HG03064 (cell line): ENCODE data around the gene DDN.

Source experiments
- ATAC-seq: cut with Tn5 transposase; IDR thresholded peaks from one replicate; pipeline ENCODE4 v1.9.1; 2021; ENCODE audit warnings: low read depth; ENCODE audit not compliant: unreplicated experiment

The DDN gene

DNA sequence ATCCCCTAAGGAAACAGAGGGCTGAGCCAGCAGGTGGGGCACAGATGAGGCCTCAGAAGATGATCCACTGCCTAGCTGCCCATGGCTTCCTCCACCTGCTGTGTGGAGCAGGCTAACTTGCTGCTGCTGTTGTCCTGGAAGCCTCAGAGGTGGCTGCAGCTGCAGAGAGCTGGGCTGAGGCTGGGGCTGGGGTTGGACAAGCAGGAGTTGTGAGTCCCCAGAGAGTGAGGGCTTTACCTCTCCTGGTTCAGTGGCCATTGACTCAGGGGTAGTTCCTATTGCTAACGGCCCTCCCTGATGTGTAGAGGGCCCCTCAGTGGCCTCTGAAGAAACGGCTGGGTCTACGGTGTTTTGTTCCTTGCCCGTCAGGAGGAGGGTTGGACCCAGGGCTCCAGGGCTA is 33.1 kb upstream of the DDN start:
- ATAC-seq = no peak

DNA sequence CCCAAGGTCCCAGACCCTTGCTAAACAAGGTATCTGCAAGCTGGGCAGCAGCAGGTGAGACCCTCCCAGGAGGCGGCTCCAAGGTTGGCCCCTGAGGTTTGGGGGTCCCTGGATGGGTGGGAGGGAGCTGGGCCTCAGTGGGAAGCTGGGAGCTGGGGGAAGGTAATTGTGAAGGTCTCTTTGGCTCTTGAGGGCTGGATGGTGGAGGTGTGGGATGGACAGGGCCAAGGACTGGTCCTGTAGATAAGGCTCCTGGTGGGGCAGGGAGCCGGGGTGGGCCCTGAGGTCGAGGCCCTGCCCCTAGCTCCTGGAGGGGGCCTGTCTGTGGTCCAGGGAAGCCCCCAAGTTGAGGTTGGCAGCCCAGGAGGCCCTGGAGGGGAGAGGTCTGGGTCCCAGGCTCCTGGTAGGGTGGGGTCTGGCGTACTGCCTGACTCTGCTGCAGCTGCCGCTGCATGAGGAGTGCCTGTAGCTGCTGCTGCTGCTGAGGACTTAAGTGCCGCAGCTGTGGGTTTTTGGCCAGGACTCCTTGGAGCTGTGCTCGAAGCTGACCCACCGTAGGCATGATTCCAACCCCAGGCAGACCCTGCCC is 32.5 kb upstream of the DDN start:
- ATAC-seq = no peak

DNA sequence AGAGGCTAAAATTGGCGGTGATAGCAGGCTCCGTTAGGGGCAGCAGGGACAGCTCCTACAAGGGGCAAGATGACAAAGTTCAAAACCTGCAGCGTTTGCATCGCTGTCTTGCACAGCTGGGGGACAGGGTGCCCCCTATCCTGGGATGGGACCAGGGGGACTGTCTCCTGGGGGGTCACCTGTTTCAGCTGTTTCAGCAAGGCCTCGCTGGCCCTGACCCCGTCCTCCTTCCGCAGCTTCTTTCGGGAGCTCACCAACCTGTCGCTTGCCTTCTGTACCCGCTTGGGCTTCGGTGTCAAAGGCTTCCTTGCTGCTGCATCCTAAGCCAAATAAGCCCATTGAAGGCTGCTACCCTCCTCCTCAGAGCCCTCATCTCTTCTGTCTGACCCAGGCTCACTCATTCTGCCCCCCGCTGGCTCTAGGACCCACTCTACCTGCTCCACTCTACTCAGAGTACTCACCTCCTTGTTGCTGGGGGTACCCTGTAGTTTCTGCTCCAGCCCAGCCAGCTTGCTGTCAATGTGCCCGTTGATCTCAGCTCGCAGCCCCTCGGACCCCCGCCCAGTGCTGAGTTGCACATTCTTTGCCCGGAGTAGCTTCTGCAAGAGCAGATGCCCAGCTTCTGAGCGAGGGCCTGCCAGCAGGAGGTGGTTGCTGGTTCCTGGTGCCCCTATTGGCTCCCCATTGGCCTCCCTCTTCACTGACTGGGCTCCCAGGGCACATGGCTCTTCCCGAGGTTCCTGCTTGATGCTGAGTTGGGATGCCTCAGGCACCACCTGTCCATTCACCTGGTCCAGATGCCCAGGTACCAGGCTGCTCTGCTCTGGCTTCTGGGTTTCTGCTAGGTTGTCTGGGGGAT is 31.8 kb upstream of the DDN start:
- ATAC-seq = no peak

- ATAC-seq = no peak
Observed at GRCh38 chr12:49030119-49030518, 30.9 kb upstream of the DDN start.

- ATAC-seq = no peak
Observed at GRCh38 chr12:49028666-49029275, 29.6 kb upstream of the DDN start.

DNA sequence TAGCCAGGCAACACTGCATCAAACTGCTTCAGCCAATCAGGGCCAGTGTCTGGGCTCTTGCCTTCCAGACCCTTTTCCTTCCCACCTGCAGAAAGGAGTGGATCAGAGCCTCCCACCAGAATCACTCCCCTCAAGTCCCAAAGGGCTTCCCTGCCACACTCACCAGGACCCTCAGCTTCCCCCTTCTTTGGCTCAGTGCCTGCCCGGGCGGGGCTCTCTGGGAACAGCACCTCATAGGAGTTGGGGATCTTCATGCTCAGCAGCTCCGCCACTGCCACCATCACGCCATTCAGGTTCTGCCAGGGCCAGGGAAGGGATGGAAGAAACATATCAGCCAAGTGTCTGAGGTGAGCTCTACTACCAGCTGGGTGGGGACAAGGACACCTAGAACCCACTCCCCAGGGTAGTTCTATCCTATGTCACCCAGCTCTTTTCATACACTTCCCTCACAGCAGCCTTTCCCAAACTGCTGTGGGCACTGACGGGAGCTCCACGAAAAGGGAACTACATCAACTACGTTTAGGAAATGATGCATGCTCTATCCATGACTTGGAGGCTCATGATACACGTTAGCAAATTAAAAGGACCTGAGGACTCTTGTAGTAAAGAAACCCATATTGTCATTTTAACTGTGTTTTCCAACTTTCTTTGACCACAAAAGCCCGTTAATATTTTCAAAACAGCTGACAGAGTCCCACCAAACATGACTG is 28.8 kb upstream of the DDN start:
- ATAC-seq = no peak

DNA sequence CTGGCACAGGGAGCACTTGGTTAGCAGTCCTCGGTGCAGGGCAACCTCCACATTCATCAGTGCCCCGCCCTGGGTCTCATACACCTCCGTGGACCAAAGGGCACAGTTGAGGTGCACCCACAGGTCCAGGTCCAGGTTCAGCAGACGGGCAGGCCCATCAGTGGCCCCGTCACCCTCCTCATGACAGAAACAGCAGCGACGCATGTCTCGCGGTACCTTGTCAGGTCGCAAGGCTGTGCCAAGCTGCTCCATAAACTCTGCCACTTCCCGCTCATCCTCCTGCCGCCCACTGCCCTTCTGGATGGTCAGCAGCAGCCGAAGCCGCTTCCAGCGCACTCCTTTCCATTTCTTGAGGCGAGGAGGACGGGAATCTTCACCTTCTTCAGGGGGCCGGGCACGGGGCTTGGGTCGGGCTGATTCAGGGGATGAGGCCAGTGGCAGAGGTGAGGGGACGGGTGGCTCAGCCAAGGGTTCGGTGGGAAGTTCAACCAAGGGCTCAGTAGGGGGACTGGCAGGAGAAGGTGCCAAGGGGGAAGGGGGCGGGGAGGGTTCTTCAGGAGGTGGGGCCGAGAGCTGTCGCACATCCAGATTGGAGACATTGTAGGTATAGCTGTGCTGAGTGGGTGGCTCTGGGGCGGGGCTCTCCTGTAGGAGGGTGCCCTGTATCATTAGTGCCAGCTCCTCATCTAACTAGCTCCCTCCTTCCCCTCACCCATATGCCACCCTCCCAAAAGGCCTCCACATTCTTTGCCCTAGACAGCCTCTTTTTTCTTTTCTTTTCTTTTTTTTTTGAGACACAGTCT is 27.7 kb upstream of the DDN start:
- no peak for ATAC-seq

DNA sequence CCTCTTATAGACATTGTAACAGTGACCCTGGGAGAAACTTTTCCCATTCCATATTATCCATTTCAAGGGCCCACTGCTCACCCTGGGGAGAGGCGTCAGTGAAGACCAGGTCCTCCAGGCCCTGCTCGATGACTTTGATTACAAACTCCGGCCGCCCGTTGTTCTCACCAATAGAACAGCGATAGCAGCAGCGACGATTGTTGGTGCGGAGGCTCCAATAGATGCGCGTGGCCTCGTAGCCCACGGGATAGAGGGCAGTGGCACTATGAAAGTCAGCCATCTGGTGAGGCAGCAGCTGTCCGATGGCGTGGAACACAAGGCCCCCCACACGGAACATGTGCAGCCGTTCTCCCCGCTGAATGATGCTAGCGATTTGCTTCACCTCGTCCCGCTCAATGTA is 26.9 kb upstream of the DDN start:
- ATAC-seq = no peak

GRCh38 chr12:49025463-49025862 is 26.3 kb upstream of the DDN start:
- no peak for ATAC-seq

- no peak for ATAC-seq
Observed at GRCh38 chr12:49024543-49024942, 25.4 kb upstream of the DDN start.

- ATAC-seq = no peak
Observed at GRCh38 chr12:49023812-49024211, 24.6 kb upstream of the DDN start.

DNA sequence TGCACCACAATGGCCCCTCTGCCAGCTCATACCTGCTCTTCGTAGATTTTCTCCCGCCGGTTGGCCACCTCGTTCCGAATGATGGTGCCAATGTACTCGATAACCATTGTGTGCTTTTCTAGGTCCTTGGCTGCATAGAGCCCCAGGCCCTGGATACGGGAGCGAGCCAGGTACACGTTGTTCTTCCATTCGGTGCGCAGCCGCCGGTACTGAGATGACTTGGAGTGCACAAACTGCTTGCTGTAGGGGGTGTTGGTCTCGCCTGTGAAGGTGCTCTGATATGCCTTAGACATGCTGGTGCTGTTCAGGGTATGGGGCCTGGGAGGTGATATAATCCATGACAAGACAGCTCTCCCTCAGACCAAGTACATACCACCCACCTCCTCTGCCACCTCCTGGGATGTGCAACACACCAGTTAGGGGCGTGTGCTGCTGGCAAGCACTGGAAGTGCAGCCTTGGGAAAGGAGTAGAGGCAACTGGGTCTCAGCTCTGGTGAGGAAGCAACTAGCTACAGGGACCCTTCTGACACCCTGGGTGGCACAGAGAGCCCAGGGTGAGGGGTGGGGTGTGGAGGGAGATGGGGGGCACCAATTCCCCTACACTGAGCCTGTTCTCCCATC is 23.5 kb upstream of the DDN start:
- ATAC-seq = no peak

- no peak for ATAC-seq
Observed at GRCh38 chr12:49021292-49021915, 22.2 kb upstream of the DDN start.

GRCh38 chr12:49020441-49020840 is 21.3 kb upstream of the DDN start:
- no peak for ATAC-seq

DNA sequence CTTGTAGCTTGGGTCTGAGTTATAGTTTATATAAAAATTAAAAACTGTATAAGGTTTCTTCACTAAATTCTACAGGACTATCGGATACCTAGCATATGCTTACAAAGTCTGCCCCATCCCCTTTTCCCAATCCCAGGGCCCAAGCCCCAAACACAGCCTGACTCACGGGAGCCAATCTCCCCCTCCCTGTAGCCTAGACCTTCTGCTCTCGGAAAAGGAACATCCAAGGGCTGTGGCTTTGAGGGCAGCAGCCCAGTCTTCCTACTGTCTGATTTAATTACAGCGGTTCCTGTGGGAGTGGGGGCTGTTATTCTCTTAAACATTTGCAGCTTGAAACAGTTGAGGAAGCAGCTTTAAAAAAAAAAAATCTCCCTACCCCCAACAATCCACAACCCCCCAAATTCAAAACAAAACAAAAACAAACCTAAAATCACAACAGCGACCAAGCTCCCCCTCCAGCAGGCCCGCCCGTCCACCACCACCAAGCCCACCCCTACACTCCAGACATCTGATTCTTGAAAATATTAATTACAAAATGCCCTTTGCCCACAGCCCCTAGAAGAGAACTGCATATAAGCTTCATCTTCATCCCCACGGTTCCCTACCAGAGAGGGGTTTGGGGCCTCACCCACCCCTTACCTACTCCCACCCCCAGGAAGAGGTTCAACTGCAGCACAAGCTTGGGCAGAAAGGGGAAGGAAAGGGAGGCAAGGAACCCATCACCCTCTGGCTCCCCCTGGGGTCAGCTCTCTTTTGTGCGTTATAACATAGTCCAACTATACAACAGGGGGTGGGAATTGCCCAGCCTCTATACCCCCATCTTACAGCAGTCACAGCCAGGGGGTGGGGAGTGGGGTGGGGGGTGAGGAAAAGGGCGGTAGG is 20.5 kb upstream of the DDN start:
- no peak for ATAC-seq

GRCh38 chr12:49019120-49019430 is 19.9 kb upstream of the DDN start:
- ATAC-seq = peak; percentile 20

GRCh38 chr12:49018261-49019119 is 19.3 kb upstream of the DDN start, which contains the start of gene PRKAG1:
Gene PRKAG1 (minus strand): TSS chr12:49018776. CDS start chr12:49018740, 36 bp downstream.
- ATAC-seq = peak; percentile 81

DNA sequence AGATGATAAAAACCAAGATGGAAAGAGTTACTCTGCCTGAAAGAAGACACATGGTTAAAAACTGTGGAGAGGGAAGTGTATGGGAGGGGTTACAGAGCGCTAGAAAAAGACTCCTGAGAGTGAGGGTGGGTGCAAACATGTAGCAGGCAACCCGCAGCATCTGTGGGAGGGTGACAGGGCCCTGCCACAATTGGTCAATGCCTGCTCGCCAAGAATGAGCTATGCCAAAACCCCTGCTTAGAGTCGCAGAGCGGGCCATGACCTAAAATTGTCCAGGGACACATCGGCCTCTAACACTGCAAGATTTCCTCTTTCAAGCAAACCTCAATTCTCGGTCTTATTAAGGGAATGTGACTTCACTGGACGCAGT is 18.7 kb upstream of the DDN start:
- ATAC-seq = no peak
